ENCODE results near the gene CERKL. TPM values are rescaled to one million over a fixed set of nuclear protein-coding genes. Genes with fewer than 3 reads are reported as not detected.

CERKL gene
- total RNA-seq, 3 donors from 2014 or later: 0.08 TPM; not detected in 2

DNA sequence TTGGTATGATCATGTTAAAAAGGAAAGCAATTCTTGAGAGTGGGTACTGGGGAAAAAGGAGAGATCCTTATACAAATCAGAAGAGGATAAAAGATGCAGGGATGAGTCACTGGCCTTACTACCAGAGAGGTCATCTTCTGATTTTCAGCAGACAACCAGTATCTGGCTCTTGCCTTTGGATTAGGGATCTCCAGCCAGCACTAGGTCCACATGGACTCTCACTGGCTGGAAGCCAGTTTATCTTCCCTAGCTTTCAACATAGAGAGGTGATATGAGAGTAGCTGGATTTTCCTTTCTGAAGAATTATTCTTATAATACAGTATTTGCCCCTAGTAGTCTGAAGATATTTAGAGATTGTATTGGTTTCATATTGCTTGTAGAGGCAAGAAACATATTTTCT is 30.2 kb downstream of the CERKL start:
- H3K4me1 Mint-ChIP-seq (ENCODE audit: low read depth): no peaks in the 10 kb centered on the region
- no peaks in the 10 kb centered on the region for H3K36me3 Mint-ChIP-seq (ENCODE audit: insufficient read depth)
- no peak overlapping the region for H3K4me3 Mint-ChIP-seq
- no peaks in the 10 kb centered on the region for H3K9me3 Mint-ChIP-seq
- H3K27me3 Mint-ChIP-seq (ENCODE audit: low read depth): peaks cover 17% of the 10 kb centered on the region
- DNase-seq (no peak), ATAC-seq (no peak)

DNA sequence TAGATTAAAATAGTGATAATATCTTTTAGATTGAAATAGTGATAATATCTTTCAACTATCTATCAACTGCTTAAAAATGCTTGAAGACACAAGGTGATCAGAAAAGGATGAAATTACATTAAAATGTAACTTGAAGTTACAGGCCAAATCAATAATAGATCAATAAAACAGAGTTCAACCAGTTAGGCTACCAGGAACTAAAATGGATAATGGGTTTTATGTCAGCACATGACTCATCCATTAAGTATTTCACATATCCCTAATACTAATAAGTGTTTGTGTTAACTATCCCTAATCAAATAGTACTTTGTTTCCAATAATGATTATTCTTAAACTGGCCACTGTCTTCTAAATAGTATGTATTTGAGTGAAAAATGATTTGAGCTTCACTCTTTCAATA is 33.7 kb downstream of the CERKL start:
- Mint-ChIP-seq H3K36me3 (ENCODE audit: insufficient read depth) (no peaks in the 10 kb centered on the region), H3K9me3 (no peaks in the 10 kb centered on the region), H3K27me3 (ENCODE audit: low read depth) (peaks cover 20% of the 10 kb centered on the region), H3K4me1 (ENCODE audit: low read depth) (no peaks in the 10 kb centered on the region), H3K4me3 (no peak overlapping the region)
- no peak for DNase-seq
- no peak for ATAC-seq

- H3K27me3 Mint-ChIP-seq (ENCODE audit: low read depth): peaks cover 20% of the 10 kb centered on the region
- DNase-seq (no peak), ATAC-seq (no peak)
- no peaks in the 10 kb centered on the region for H3K36me3 Mint-ChIP-seq (ENCODE audit: insufficient read depth)
- H3K4me1 Mint-ChIP-seq (ENCODE audit: low read depth): no peaks in the 10 kb centered on the region
- H3K4me3 Mint-ChIP-seq: no peak overlapping the region
- H3K9me3 Mint-ChIP-seq: no peaks in the 10 kb centered on the region
These were observed 35.0 kb downstream of the CERKL start for GRCh38 chr2:181621779-181622490.

DNA sequence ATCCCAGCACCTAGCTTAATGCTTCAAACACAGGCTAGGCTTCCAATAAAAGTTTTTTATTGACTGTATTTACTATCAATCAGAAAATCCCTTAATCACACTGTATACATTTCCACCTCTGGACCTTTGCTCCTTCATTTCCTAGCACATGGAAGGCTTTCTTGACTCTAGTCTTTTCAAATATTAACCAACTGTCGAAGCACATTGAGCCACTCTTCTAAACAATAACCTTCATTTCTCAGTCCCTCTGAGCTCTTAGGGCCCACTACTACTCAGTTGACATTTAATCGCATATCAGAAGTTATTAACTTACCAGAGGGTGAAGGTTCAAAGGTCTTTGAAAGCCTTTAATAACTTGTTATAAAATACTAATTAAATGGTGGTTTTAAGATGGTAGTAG is 37.4 kb downstream of the CERKL start:
- Mint-ChIP-seq H3K4me3 (no peak overlapping the region), H3K36me3 (ENCODE audit: insufficient read depth) (no peaks in the 10 kb centered on the region), H3K4me1 (ENCODE audit: low read depth) (no peaks in the 10 kb centered on the region), H3K27me3 (ENCODE audit: low read depth) (peaks cover 17% of the 10 kb centered on the region), H3K9me3 (no peaks in the 10 kb centered on the region)
- no peak for ATAC-seq
- no peak for DNase-seq

- DNase-seq: no peak
- Mint-ChIP-seq H3K4me1 (ENCODE audit: low read depth) (no peaks in the 10 kb centered on the region), H3K36me3 (ENCODE audit: insufficient read depth) (no peaks in the 10 kb centered on the region), H3K27me3 (ENCODE audit: low read depth) (peaks cover 6% of the 10 kb centered on the region), H3K9me3 (no peaks in the 10 kb centered on the region), H3K4me3 (no peak overlapping the region)
- ATAC-seq: no peak
These were observed 40.2 kb downstream of the CERKL start for GRCh38 chr2:181616715-181617114.

DNA sequence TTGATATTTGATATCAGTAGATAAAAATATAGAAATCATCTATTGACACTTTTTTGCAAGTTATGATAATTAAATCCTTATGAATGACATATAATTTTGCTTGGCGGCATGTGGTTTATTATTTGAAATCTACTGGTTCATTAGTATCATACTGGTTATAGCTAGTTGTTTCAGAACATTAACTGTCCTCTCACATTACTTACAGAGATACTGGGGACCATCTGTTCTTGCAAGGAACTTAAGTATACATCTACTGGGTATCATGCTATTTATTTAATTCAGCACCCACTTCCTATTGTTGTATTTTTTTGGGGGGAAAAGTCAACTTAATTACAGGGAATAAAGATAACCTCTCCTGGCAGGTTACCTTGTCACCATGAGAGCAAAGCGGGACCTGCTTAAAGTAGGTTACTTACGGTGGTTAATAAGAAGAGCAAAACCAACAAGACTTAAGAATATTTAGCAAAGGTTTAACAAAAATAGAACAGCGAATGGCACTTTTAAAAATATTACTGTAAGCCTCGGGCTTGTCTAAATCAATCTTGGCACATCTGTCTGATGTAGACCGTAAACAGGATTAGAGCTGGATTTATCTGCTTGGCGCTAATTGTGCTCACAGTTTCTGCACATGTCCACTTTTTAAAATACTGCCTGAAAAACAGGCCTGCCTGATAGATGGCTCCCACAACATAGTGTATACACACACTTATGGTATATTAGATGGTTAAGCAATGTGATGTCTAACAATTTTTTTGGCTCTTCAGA is 41.8 kb downstream of the CERKL start:
- DNase-seq (no peak), ATAC-seq (no peak)
- Mint-ChIP-seq H3K27me3 (ENCODE audit: low read depth) (peaks cover 5% of the 10 kb centered on the region), H3K4me1 (ENCODE audit: low read depth) (no peaks in the 10 kb centered on the region), H3K36me3 (ENCODE audit: insufficient read depth) (no peaks in the 10 kb centered on the region), H3K4me3 (no peak overlapping the region), H3K9me3 (no peaks in the 10 kb centered on the region)

DNA sequence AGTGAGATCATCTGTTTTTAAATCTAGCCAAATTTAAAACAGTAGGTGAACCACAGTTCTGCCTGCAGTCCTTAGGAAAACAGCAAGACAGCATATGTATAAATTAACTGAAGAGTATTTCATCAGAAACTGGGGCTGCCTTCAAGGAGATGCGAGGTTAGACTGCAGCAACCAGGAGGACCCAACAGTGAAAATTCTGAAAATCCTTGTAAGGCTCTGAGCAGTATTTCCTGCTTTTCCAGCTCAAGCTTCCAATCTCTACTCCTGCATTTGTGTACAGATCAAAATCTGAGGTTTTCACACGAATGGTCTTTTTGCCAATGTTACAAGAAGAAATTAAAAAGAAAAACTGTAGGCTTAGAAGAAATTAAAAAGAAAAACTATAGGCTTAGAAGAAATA is 43.7 kb downstream of the CERKL start:
- peaks cover 3% of the 10 kb centered on the region for H3K4me1 Mint-ChIP-seq (ENCODE audit: low read depth)
- DNase-seq: no peak
- H3K4me3 Mint-ChIP-seq: no peak overlapping the region
- H3K36me3 Mint-ChIP-seq (ENCODE audit: insufficient read depth): no peaks in the 10 kb centered on the region
- H3K27me3 Mint-ChIP-seq (ENCODE audit: low read depth): peaks cover 3% of the 10 kb centered on the region
- ATAC-seq: no peak
- H3K9me3 Mint-ChIP-seq: no peaks in the 10 kb centered on the region

- Mint-ChIP-seq H3K4me3 (no peak overlapping the region), H3K4me1 (ENCODE audit: low read depth) (peaks cover 12% of the 10 kb centered on the region), H3K36me3 (ENCODE audit: insufficient read depth) (peaks cover 3% of the 10 kb centered on the region), H3K9me3 (peaks cover 21% of the 10 kb centered on the region), H3K27me3 (ENCODE audit: low read depth) (no peaks in the 10 kb centered on the region)
- DNase-seq (no peak), ATAC-seq (no peak)
These were observed 49.0 kb downstream of the CERKL start for GRCh38 chr2:181607629-181608590.

DNA sequence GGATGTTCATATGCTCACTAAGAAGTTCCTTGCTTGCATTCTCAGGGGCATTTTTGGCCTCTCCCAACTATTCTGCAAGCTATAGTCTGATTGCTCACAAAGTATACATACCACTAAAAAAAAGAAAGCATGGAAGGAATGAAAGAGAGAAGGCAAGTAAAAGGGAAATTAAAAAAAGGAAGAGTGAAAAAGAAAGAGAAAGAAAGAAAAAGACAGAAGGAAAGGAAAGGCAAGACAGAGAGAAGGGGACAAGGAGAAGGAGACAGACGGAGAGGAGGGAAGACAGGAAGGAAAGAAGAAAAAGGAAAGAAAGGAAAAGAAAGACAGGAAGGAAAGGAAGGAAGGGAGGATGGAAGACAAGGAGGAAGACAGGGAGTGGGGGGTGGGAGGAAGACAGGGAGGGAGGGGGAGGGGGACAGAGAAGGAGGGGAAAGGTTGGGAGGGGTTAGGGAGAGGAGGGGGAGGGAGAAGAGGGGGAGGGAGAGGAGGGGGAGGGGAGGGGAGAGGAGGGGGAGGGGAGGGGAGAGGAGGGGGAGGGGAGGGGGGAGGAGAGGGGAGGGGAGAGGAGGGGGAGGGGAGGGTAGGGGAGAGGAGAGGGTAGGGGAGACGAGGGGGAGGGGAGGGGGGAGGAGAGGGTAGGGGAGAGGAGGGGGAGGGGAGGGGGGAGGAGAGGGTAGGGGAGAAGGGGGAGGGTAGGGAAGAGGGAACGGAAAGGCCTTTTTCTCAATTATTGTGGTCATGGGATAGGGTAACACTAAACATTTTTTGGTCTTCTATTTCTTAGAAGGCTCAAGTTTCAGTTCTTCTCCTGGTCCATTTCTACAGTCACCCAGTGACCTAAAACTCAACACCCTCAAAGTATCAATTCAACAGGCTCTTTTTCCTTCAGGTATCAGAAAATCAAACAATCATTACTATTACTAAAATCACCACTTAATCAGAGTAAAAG is 50.7 kb downstream of the CERKL start:
- peaks cover 12% of the 10 kb centered on the region for H3K4me1 Mint-ChIP-seq (ENCODE audit: low read depth)
- H3K36me3 Mint-ChIP-seq (ENCODE audit: insufficient read depth): peaks cover 3% of the 10 kb centered on the region
- H3K9me3 Mint-ChIP-seq: peaks cover 21% of the 10 kb centered on the region
- H3K27me3 Mint-ChIP-seq (ENCODE audit: low read depth): no peaks in the 10 kb centered on the region
- no peak overlapping the region for H3K4me3 Mint-ChIP-seq
- DNase-seq (no peak), ATAC-seq (no peak)

DNA sequence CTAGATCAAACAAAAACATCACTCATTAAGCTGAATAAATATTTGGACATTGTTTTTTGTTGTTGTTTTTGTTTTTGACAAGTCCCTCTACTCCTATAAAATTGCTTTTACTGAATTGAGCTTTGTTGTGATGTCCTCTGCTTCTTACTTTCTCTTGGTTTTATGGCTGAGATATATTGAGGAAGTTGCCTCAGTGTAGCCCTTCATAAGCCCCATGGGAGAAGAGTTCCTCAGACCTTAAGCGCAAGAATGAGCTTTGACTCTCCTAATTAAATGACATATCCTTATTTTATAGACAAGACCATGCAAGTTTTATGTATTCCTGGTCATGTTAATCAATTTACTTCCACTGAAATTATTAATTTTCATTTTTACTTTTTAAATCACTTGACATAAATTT is 54.9 kb downstream of the CERKL start:
- Mint-ChIP-seq H3K4me1 (ENCODE audit: low read depth) (no peaks in the 10 kb centered on the region), H3K27me3 (ENCODE audit: low read depth) (peaks cover 2% of the 10 kb centered on the region), H3K36me3 (ENCODE audit: insufficient read depth) (peaks cover 3% of the 10 kb centered on the region), H3K9me3 (peaks cover 21% of the 10 kb centered on the region), H3K4me3 (no peak overlapping the region)
- ATAC-seq (no peak), DNase-seq (no peak)

DNA sequence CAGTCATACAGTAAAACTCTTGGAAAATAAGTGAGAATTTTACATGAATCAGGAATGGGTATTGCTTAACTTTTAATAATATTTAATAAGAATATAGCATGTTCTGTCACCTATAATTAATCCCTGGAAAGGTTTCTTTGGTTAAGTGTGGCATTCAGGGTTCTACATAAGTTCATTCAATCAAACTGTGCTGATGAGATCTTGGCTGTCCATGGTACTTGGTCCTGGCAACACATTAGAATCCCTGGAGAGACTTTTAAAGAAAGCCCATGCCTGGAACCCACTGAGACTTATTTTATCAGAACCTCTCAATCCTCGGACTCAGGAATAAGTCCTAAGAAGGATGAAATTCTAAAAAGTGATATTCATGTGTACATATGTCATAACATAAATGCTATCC is 60.3 kb downstream of the CERKL start:
- ATAC-seq: no peak
- Mint-ChIP-seq H3K9me3 (no peaks in the 10 kb centered on the region), H3K36me3 (ENCODE audit: insufficient read depth) (no peaks in the 10 kb centered on the region), H3K27me3 (ENCODE audit: low read depth) (peaks cover 2% of the 10 kb centered on the region), H3K4me3 (no peak overlapping the region), H3K4me1 (ENCODE audit: low read depth) (no peaks in the 10 kb centered on the region)
- no peak for DNase-seq

GRCh38 chr2:181594322-181594721 is 62.6 kb downstream of the CERKL start:
- no peak for DNase-seq
- ATAC-seq: no peak
- no peaks in the 10 kb centered on the region for H3K27me3 Mint-ChIP-seq (ENCODE audit: low read depth)
- no peak overlapping the region for H3K4me3 Mint-ChIP-seq
- H3K9me3 Mint-ChIP-seq: no peaks in the 10 kb centered on the region
- no peaks in the 10 kb centered on the region for H3K36me3 Mint-ChIP-seq (ENCODE audit: insufficient read depth)
- no peaks in the 10 kb centered on the region for H3K4me1 Mint-ChIP-seq (ENCODE audit: low read depth)

GRCh38 chr2:181589779-181590178 is 67.1 kb downstream of the CERKL start:
- DNase-seq (no peak), ATAC-seq (no peak)
- Mint-ChIP-seq H3K36me3 (ENCODE audit: insufficient read depth) (no peaks in the 10 kb centered on the region), H3K4me3 (no peak overlapping the region), H3K4me1 (ENCODE audit: low read depth) (peaks cover 11% of the 10 kb centered on the region), H3K9me3 (no peaks in the 10 kb centered on the region), H3K27me3 (ENCODE audit: low read depth) (peaks cover 4% of the 10 kb centered on the region)
